AG04449 (cell line): ENCODE measurements around the gene TAF1B.
"Not testable (repeated sequence)": the region's sequence is repeated elsewhere in the genome, so short reads cannot be mapped to it uniquely, and the experiment has no call there.

Experiments used
- CTCF ChIA-PET: fragments of 350-600 bp; formaldehyde crosslinking; extraction: SDS; loops from one replicate; lab custom pipeline; 2021; ENCODE audit warnings: antibody characterized with exemption; lab: Yijun Ruan, JAX
- POLR2A ChIA-PET: fragments of 400-600, 350-600 bp; formaldehyde crosslinking; extraction: SDS; loops from one replicate; lab custom pipeline; 2020; ENCODE audit warnings: antibody characterized with exemption, inconsistent platforms; lab: Yijun Ruan, JAX
- DNase-seq: peaks from one replicate; pipeline ENCODE4 v3.0.0-alpha.2; 2010; ENCODE audit warnings: low read depth, low spot score
- H3K4me3 ChIP-seq: 2 replicates; pipeline ENCODE4 v1.5.1; 2011; ENCODE audit warnings: low read depth, mild to moderate bottlenecking, control low read depth, low read length
- CTCF ChIP-seq: IDR thresholded peaks from one replicate; pipeline ENCODE4 v1.5.1; 2011; ENCODE audit warnings: mild to moderate bottlenecking, moderate library complexity, low read length, control low read depth, inconsistent platforms; ENCODE audit not compliant: insufficient read depth; ENCODE audit errors: missing control alignments

Gene TAF1B

GRCh38 chr2:9918275-9918674 is 75.0 kb downstream of the TAF1B start:
- POLR2A ChIA-PET = no interaction called here
- TF ChIP-seq CTCF = no peak
- no peak for DNase-seq
- CTCF ChIA-PET = interaction anchor here (1.2 kb wide), 1 partner anchor 105 kb away, joined by 3 read pairs; no protein-coding TSS in a partner anchor
- no peak overlapping the region for H3K4me3 ChIP-seq

GRCh38 chr2:9919512-9919911 is 76.2 kb downstream of the TAF1B start:
- no peak for DNase-seq
- ChIA-PET POLR2A (no interaction called here), CTCF (no interaction called here)
- no peak overlapping the region for H3K4me3 ChIP-seq
- no peak for TF ChIP-seq CTCF

GRCh38 chr2:9927020-9927419 is 83.7 kb downstream of the TAF1B start:
- DNase-seq, H3K4me3 ChIP-seq, CTCF ChIA-PET, POLR2A ChIA-PET: not testable (repeated sequence)

- ChIA-PET POLR2A (no interaction called here), CTCF (no interaction called here)
- DNase-seq = no peak
- H3K4me3 ChIP-seq = no peak overlapping the region
- no peak for TF ChIP-seq CTCF
These were observed 94.0 kb downstream of the TAF1B start for GRCh38 chr2:9937258-9937657.

GRCh38 chr2:9937968-9938367 is 94.7 kb downstream of the TAF1B start:
- no peak for DNase-seq
- no peak for TF ChIP-seq CTCF
- no peak overlapping the region for H3K4me3 ChIP-seq
- ChIA-PET POLR2A (no interaction called here), CTCF (interaction anchor here (0.9 kb wide), 1 partner anchor 9 kb away, joined by 3 read pairs; no protein-coding TSS in a partner anchor)

GRCh38 chr2:9939587-9940485 is 96.6 kb downstream of the TAF1B start:
- TF ChIP-seq CTCF = no peak
- no peak for DNase-seq
- CTCF ChIA-PET = interaction anchor here (1.0 to 3.6 kb wide), 2 partner anchors 43 to 125 kb away, joined by 4 to 23 read pairs; no protein-coding TSS in a partner anchor
- POLR2A ChIA-PET = no interaction called here
- H3K4me3 ChIP-seq = no peak overlapping the region
